ENCODE data around the gene HERPUD1.

GRCh38 chr16:56885446-56886162 is 46.3 kb upstream of the HERPUD1 start:
- TF ChIP-seq, protein P1, sequence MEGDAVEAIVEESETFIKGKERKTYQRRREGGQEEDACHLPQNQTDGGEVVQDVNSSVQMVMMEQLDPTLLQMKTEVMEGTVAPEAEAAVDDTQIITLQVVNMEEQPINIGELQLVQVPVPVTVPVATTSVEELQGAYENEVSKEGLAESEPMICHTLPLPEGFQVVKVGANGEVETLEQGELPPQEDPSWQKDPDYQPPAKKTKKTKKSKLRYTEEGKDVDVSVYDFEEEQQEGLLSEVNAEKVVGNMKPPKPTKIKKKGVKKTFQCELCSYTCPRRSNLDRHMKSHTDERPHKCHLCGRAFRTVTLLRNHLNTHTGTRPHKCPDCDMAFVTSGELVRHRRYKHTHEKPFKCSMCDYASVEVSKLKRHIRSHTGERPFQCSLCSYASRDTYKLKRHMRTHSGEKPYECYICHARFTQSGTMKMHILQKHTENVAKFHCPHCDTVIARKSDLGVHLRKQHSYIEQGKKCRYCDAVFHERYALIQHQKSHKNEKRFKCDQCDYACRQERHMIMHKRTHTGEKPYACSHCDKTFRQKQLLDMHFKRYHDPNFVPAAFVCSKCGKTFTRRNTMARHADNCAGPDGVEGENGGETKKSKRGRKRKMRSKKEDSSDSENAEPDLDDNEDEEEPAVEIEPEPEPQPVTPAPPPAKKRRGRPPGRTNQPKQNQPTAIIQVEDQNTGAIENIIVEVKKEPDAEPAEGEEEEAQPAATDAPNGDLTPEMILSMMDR (conservative IDR thresholded peaks at IDR 0.05; ENCODE audit: low read length) = no peak
- no peak for TF ChIP-seq EZH2phosphoT487 (IDR thresholded peaks at IDR 0.05; ENCODE audit: borderline replicate concordance, low read depth, low read length)
